Breast epithelium (tissue), 3 donors: ENCODE data around the gene ASXL3.

Experiments
- POLR2A ChIP-seq: fragments of 450-650 bp; IDR thresholded peaks from one replicate; pipeline ENCODE4 v1.6.1; 2016; ENCODE audit warnings: antibody characterized with exemption, mild to moderate bottlenecking, moderate library complexity
- TF ChIP-seq, protein P1 (sequence below), 3 donors: fragments of 450-650 bp; IDR thresholded peaks; one replicate each; pipeline ENCODE4 v1.5.1; 2016 to 2017; ENCODE audit warnings: antibody characterized with exemption in 3 of 3, mild to moderate bottlenecking in 3 of 3, moderate library complexity in 3 of 3

DNA sequence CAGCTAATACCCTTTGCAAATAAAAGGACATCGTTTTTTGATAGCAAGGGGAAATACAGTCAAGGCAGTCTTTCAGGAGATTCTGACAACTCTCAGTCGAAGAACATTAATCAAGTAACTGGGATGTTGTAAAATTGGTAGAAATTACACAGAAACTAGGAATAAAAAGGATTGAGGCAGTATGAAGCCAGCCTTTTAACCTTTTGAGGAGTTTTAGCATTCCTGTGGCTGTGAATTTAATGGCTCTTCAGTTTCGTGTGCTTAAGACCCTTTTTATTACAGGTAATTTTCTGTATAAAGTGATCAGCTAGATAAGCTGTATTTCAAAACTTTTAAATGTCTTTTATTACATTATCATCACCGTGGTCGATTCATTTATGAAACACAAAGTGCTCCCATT, 91.6 kb downstream of the ASXL3 start:
- no peak for TF ChIP-seq POLR2A
- TF ChIP-seq, protein P1, sequence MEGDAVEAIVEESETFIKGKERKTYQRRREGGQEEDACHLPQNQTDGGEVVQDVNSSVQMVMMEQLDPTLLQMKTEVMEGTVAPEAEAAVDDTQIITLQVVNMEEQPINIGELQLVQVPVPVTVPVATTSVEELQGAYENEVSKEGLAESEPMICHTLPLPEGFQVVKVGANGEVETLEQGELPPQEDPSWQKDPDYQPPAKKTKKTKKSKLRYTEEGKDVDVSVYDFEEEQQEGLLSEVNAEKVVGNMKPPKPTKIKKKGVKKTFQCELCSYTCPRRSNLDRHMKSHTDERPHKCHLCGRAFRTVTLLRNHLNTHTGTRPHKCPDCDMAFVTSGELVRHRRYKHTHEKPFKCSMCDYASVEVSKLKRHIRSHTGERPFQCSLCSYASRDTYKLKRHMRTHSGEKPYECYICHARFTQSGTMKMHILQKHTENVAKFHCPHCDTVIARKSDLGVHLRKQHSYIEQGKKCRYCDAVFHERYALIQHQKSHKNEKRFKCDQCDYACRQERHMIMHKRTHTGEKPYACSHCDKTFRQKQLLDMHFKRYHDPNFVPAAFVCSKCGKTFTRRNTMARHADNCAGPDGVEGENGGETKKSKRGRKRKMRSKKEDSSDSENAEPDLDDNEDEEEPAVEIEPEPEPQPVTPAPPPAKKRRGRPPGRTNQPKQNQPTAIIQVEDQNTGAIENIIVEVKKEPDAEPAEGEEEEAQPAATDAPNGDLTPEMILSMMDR (IDR thresholded peaks at IDR 0.05) = no peak
